ENCODE measurements around the gene SHC3. TPM values are rescaled to one million over a fixed set of nuclear protein-coding genes. Genes with fewer than 3 reads are reported as not detected.

SHC3 gene
- polyA plus RNA-seq, 3 donors: not detected

GRCh38 chr9:89120704-89121103 is 57.9 kb downstream of the SHC3 start:
- Mint-ChIP-seq H3K4me1 (no peaks in the 10 kb centered on the region), H3K36me3 (no peaks in the 10 kb centered on the region), H3K4me3 (no peak overlapping the region), H3K27ac (no peak overlapping the region), H3K9me3 (peaks cover 0 to 7% (median 2%) of the 10 kb centered on the region in 7 donors), H3K27me3 (ENCODE audit: low read depth in 3 of 3) (peaks cover 0 to 5% (median 2%) of the 10 kb centered on the region in 3 donors)
- intact Hi-C loops (cut with micrococcal nuclease): no loop called here
- Histone ChIP-seq H2AFZ (ENCODE audit: insufficient read depth, low read depth, low read length, poor library complexity, severe bottlenecking) (no peak overlapping the region), H3K79me2 (ENCODE audit: insufficient read depth, low read length) (no peaks in the 10 kb centered on the region), H3K4me2 (replicated peaks; ENCODE audit: extremely low read depth, low read length, poor library complexity, severe bottlenecking) (no peak overlapping the region), H3K36me3 (replicated peaks in 1 of 2; ENCODE audit: control insufficient read depth in 1 of 2, insufficient read depth in 2 of 2, low read length in 2 of 2) (no peaks in the 10 kb centered on the region), H3K9ac (ENCODE audit: insufficient read depth, low read length, poor library complexity, severe bottlenecking) (no peak overlapping the region), H4K20me1 (ENCODE audit: insufficient read depth, low read length) (no peaks in the 10 kb centered on the region), H3K9me3 (replicated peaks in 1 of 2; ENCODE audit: control insufficient read depth in 1 of 2, insufficient read depth in 1 of 2, low read length in 2 of 2) (no peaks in the 10 kb centered on the region), H3K27ac (ENCODE audit: low read depth in 1 of 2, low read length in 2 of 2) (no peak overlapping the region), H3K4me3 (replicated peaks in 1 of 3; ENCODE audit: low read depth in 2 of 3, low read length in 3 of 3) (no peak overlapping the region), H3K4me1 (ENCODE audit: control insufficient read depth in 1 of 2, insufficient read depth in 2 of 2, low read length in 2 of 2) (no peaks in the 10 kb centered on the region), H3K27me3 (ENCODE audit: control insufficient read depth in 2 of 2, insufficient read depth in 2 of 2, low read length in 2 of 2) (no peaks in the 10 kb centered on the region)
- TF ChIP-seq, protein P1, sequence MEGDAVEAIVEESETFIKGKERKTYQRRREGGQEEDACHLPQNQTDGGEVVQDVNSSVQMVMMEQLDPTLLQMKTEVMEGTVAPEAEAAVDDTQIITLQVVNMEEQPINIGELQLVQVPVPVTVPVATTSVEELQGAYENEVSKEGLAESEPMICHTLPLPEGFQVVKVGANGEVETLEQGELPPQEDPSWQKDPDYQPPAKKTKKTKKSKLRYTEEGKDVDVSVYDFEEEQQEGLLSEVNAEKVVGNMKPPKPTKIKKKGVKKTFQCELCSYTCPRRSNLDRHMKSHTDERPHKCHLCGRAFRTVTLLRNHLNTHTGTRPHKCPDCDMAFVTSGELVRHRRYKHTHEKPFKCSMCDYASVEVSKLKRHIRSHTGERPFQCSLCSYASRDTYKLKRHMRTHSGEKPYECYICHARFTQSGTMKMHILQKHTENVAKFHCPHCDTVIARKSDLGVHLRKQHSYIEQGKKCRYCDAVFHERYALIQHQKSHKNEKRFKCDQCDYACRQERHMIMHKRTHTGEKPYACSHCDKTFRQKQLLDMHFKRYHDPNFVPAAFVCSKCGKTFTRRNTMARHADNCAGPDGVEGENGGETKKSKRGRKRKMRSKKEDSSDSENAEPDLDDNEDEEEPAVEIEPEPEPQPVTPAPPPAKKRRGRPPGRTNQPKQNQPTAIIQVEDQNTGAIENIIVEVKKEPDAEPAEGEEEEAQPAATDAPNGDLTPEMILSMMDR (IDR thresholded peaks at IDR 0.05): no peak
- no CpG with 5 or more reads among the region's 3 CpGs for WGBS (ENCODE audit: insufficient coverage)
- no peak for DNase-seq

GRCh38 chr9:89116805-89117192 is 61.8 kb downstream of the SHC3 start:
- Histone ChIP-seq H3K79me2 (ENCODE audit: insufficient read depth, low read length) (no peaks in the 10 kb centered on the region), H3K4me2 (replicated peaks; ENCODE audit: extremely low read depth, low read length, poor library complexity, severe bottlenecking) (no peak overlapping the region), H3K4me1 (ENCODE audit: control insufficient read depth in 1 of 2, insufficient read depth in 2 of 2, low read length in 2 of 2) (no peaks in the 10 kb centered on the region), H3K36me3 (replicated peaks in 1 of 2; ENCODE audit: control insufficient read depth in 1 of 2, insufficient read depth in 2 of 2, low read length in 2 of 2) (no peaks in the 10 kb centered on the region), H3K27me3 (ENCODE audit: control insufficient read depth in 2 of 2, insufficient read depth in 2 of 2, low read length in 2 of 2) (no peaks in the 10 kb centered on the region), H3K4me3 (replicated peaks in 1 of 3; ENCODE audit: low read depth in 2 of 3, low read length in 3 of 3) (no peak overlapping the region), H3K9ac (ENCODE audit: insufficient read depth, low read length, poor library complexity, severe bottlenecking) (no peak overlapping the region), H4K20me1 (ENCODE audit: insufficient read depth, low read length) (no peaks in the 10 kb centered on the region), H2AFZ (ENCODE audit: insufficient read depth, low read depth, low read length, poor library complexity, severe bottlenecking) (no peak overlapping the region), H3K27ac (ENCODE audit: low read depth in 1 of 2, low read length in 2 of 2) (no peak overlapping the region), H3K9me3 (replicated peaks in 1 of 2; ENCODE audit: control insufficient read depth in 1 of 2, insufficient read depth in 1 of 2, low read length in 2 of 2) (no peaks in the 10 kb centered on the region)
- no peaks in the 10 kb centered on the region for H3K36me3 Mint-ChIP-seq
- WGBS (ENCODE audit: insufficient coverage): no CpG with 5 or more reads among the region's 3 CpGs
- no peak overlapping the region for H3K4me3 Mint-ChIP-seq
- H3K9me3 Mint-ChIP-seq: peaks cover 0 to 5% (median 2%) of the 10 kb centered on the region in 7 donors
- H3K27ac Mint-ChIP-seq: no peak overlapping the region
- no peak for DNase-seq
- H3K27me3 Mint-ChIP-seq (ENCODE audit: low read depth in 3 of 3): peaks cover 2 to 5% (median 2%) of the 10 kb centered on the region in 3 donors
- TF ChIP-seq, protein P1 (IDR thresholded peaks at IDR 0.05): no peak
- no peaks in the 10 kb centered on the region for H3K4me1 Mint-ChIP-seq
- intact Hi-C loops (cut with micrococcal nuclease): no loop called here
